ENCODE data around the gene NDST3.

Gene NDST3

GRCh38 chr4:118005883-118006282 is 28.4 kb upstream of the NDST3 start:
- H3K4me1 ChIP-seq (ENCODE audit: insufficient read depth, poor library complexity, severe bottlenecking) = no peaks in the 10 kb centered on the region
- H3K4me3 ChIP-seq (ENCODE audit: severe bottlenecking) = no peak overlapping the region
- H3K36me3 ChIP-seq (ENCODE audit: low read depth) = no peaks in the 10 kb centered on the region
- no peak for TF ChIP-seq CTCF (IDR thresholded peaks at IDR 0.05; ENCODE audit: poor library complexity, severe bottlenecking)
- DNase-seq (ENCODE audit: low spot score) (no peak), ATAC-seq (ENCODE audit: low read depth) (no peak)
- H3K27ac ChIP-seq (ENCODE audit: poor library complexity, severe bottlenecking) = no peak overlapping the region
- H3K27me3 ChIP-seq (ENCODE audit: insufficient read depth, poor library complexity, severe bottlenecking) = no peaks in the 10 kb centered on the region
- no peaks in the 10 kb centered on the region for H3K9me3 ChIP-seq (ENCODE audit: severe bottlenecking)

GRCh38 chr4:118012142-118012541 is 22.1 kb upstream of the NDST3 start:
- no peak for TF ChIP-seq CTCF (IDR thresholded peaks at IDR 0.05; ENCODE audit: poor library complexity, severe bottlenecking)
- no peaks in the 10 kb centered on the region for H3K36me3 ChIP-seq (ENCODE audit: low read depth)
- DNase-seq (ENCODE audit: low spot score) (no peak), ATAC-seq (ENCODE audit: low read depth) (no peak)
- H3K27me3 ChIP-seq (ENCODE audit: insufficient read depth, poor library complexity, severe bottlenecking) = no peaks in the 10 kb centered on the region
- H3K27ac ChIP-seq (ENCODE audit: poor library complexity, severe bottlenecking) = no peak overlapping the region
- H3K9me3 ChIP-seq (ENCODE audit: severe bottlenecking) = no peaks in the 10 kb centered on the region
- H3K4me3 ChIP-seq (ENCODE audit: severe bottlenecking) = no peak overlapping the region
- no peaks in the 10 kb centered on the region for H3K4me1 ChIP-seq (ENCODE audit: insufficient read depth, poor library complexity, severe bottlenecking)

GRCh38 chr4:118014831-118015230 is 19.5 kb upstream of the NDST3 start:
- DNase-seq (ENCODE audit: low spot score) (no peak), ATAC-seq (ENCODE audit: low read depth) (no peak)
- H3K4me3 ChIP-seq (ENCODE audit: severe bottlenecking) = no peak overlapping the region
- no peak for TF ChIP-seq CTCF (IDR thresholded peaks at IDR 0.05; ENCODE audit: poor library complexity, severe bottlenecking)
- no peak overlapping the region for H3K27ac ChIP-seq (ENCODE audit: poor library complexity, severe bottlenecking)
- H3K27me3 ChIP-seq (ENCODE audit: insufficient read depth, poor library complexity, severe bottlenecking) = no peaks in the 10 kb centered on the region
- H3K4me1 ChIP-seq (ENCODE audit: insufficient read depth, poor library complexity, severe bottlenecking) = no peaks in the 10 kb centered on the region
- no peaks in the 10 kb centered on the region for H3K36me3 ChIP-seq (ENCODE audit: low read depth)
- H3K9me3 ChIP-seq (ENCODE audit: severe bottlenecking) = no peaks in the 10 kb centered on the region

- DNase-seq (ENCODE audit: low spot score) (no peak), ATAC-seq (ENCODE audit: low read depth) (no peak)
- Histone ChIP-seq H3K4me1 (ENCODE audit: insufficient read depth, poor library complexity, severe bottlenecking) (no peaks in the 10 kb centered on the region), H3K4me3 (ENCODE audit: severe bottlenecking) (no peak overlapping the region), H3K27me3 (ENCODE audit: insufficient read depth, poor library complexity, severe bottlenecking) (no peaks in the 10 kb centered on the region), H3K36me3 (ENCODE audit: low read depth) (no peaks in the 10 kb centered on the region), H3K9me3 (ENCODE audit: severe bottlenecking) (no peaks in the 10 kb centered on the region), H3K27ac (ENCODE audit: poor library complexity, severe bottlenecking) (no peak overlapping the region)
- TF ChIP-seq CTCF (IDR thresholded peaks at IDR 0.05; ENCODE audit: poor library complexity, severe bottlenecking) = no peak
Observed at GRCh38 chr4:118018381-118019145, 15.7 kb upstream of the NDST3 start.

GRCh38 chr4:118026806-118027205 is 7.5 kb upstream of the NDST3 start:
- TF ChIP-seq CTCF (IDR thresholded peaks at IDR 0.05; ENCODE audit: poor library complexity, severe bottlenecking) = no peak
- Histone ChIP-seq H3K36me3 (ENCODE audit: low read depth) (no peaks in the 10 kb centered on the region), H3K9me3 (ENCODE audit: severe bottlenecking) (no peaks in the 10 kb centered on the region), H3K27me3 (ENCODE audit: insufficient read depth, poor library complexity, severe bottlenecking) (peaks cover 5% of the 10 kb centered on the region), H3K4me3 (ENCODE audit: severe bottlenecking) (no peak overlapping the region), H3K27ac (ENCODE audit: poor library complexity, severe bottlenecking) (no peak overlapping the region), H3K4me1 (ENCODE audit: insufficient read depth, poor library complexity, severe bottlenecking) (no peaks in the 10 kb centered on the region)
- DNase-seq (ENCODE audit: low spot score) (no peak), ATAC-seq (ENCODE audit: low read depth) (no peak)

Measured in RWPE2 (cell line).